WTC11 (cell line): Measurements from ENCODE around the gene SCGB1A1. TPM values are rescaled to one million over a fixed set of nuclear protein-coding genes. Genes with fewer than 3 reads are reported as not detected.

Experiments
- ATAC-seq: fragments of 200-7000 bp; cut with Tn5 transposase; 2 replicates; pipeline ENCODE4 v1.10.0; 2021; ENCODE audit warnings: mild to moderate bottlenecking, moderate library complexity
- CTCF ChIA-PET: fragments of 300-600 bp; sonication (Branson Sonifier 250); formaldehyde crosslinking; loops from one replicate; lab custom pipeline; 2021; ENCODE audit warnings: antibody characterized with exemption; lab: Charles Lee
- POLR2A ChIA-PET: fragments of 350-600 bp; sonication (Branson Sonifier 250); formaldehyde crosslinking; loops from one replicate; lab custom pipeline; 2021; ENCODE audit warnings: antibody characterized with exemption; lab: Charles Lee
- DNase-seq: peaks from one replicate; pipeline ENCODE4 v3.0.0; 2021; ENCODE audit warnings: low spot score
- H3K27ac Mint-ChIP-seq: 2 replicates; pipeline ENCODE4 v1.8.0; 2021; ENCODE audit warnings: mixed read lengths
- H3K27me3 Mint-ChIP-seq: 2 replicates; pipeline ENCODE4 v1.8.0; 2021; ENCODE audit warnings: low read depth, mild to moderate bottlenecking, moderate library complexity, mixed read lengths
- H3K36me3 Mint-ChIP-seq: 2 replicates; pipeline ENCODE4 v1.8.0; 2021; ENCODE audit warnings: mixed read lengths
- H3K4me1 Mint-ChIP-seq: 2 replicates; pipeline ENCODE4 v1.8.0; 2022; ENCODE audit warnings: mixed read lengths
- H3K4me3 Mint-ChIP-seq: 2 replicates; pipeline ENCODE4 v1.8.0; 2021; ENCODE audit warnings: mild to moderate bottlenecking, moderate library complexity, mixed read lengths
- H3K9me3 Mint-ChIP-seq: 2 replicates; pipeline ENCODE4 v1.8.0; 2021; ENCODE audit warnings: mixed read lengths
- CBFB ChIP-seq: sonication (generic); formaldehyde crosslinking; IDR thresholded peaks from 2 replicates; pipeline ENCODE4 v1.8.1; 2022; ENCODE audit warnings: mild to moderate bottlenecking, low read depth, missing genetic modification reagents
- ESRRA ChIP-seq: sonication (generic); formaldehyde crosslinking; IDR thresholded peaks from 2 replicates; pipeline ENCODE4 v1.8.1; 2022; ENCODE audit warnings: mild to moderate bottlenecking, missing genetic modification reagents, borderline replicate concordance
- ETV6 ChIP-seq: sonication (generic); formaldehyde crosslinking; IDR thresholded peaks from 2 replicates; pipeline ENCODE4 v1.8.1; 2022; ENCODE audit warnings: mild to moderate bottlenecking, missing genetic modification reagents
- GRHL2 ChIP-seq: fragments of 250-450 bp; sonication (Bioruptor Pico); IDR thresholded peaks from 2 replicates; pipeline ENCODE4 v1.8.0; 2022; ENCODE audit warnings: mild to moderate bottlenecking, moderate library complexity; ENCODE audit not compliant: insufficient replicate concordance, severe bottlenecking
- GTF2I ChIP-seq: fragments of 250-450 bp; sonication (Bioruptor Pico); conservative IDR thresholded peaks from 2 replicates; pipeline ENCODE4 v1.4.0; 2021; ENCODE audit warnings: mild to moderate bottlenecking
- HMGA2 ChIP-seq: fragments of 250-450 bp; sonication (Bioruptor Pico); IDR thresholded peaks from 2 replicates; pipeline ENCODE4 v1.4.0; 2021; ENCODE audit warnings: mild to moderate bottlenecking, moderate library complexity
- IRF2 ChIP-seq: sonication (generic); formaldehyde crosslinking; IDR thresholded peaks from 2 replicates; pipeline ENCODE4 v1.8.0; 2022; ENCODE audit warnings: low read depth, missing genetic modification reagents, borderline replicate concordance
- JUN ChIP-seq: sonication (generic); formaldehyde crosslinking; IDR thresholded peaks from 2 replicates; pipeline ENCODE4 v1.8.0; 2023; ENCODE audit warnings: mild to moderate bottlenecking, missing genetic modification reagents
- MYBL2 ChIP-seq: sonication (generic); formaldehyde crosslinking; IDR thresholded peaks from 2 replicates; pipeline ENCODE4 v1.8.1; 2023; ENCODE audit warnings: mild to moderate bottlenecking, moderate library complexity, missing genetic modification reagents
- NFYB ChIP-seq: sonication (generic); formaldehyde crosslinking; conservative IDR thresholded peaks from 2 replicates; pipeline ENCODE4 v1.8.0; 2022; ENCODE audit warnings: low read depth, missing genetic modification reagents
- NR3C1 ChIP-seq: sonication (generic); formaldehyde crosslinking; conservative IDR thresholded peaks from 2 replicates; pipeline ENCODE4 v1.8.1; 2023; ENCODE audit warnings: low read depth, mild to moderate bottlenecking, missing genetic modification reagents
- RORB ChIP-seq: fragments of 250-450 bp; sonication (Bioruptor Pico); IDR thresholded peaks from 2 replicates; pipeline ENCODE4 v1.9.0; 2021; ENCODE audit warnings: mild to moderate bottlenecking
- SMAD3 ChIP-seq: sonication (generic); formaldehyde crosslinking; IDR thresholded peaks from 2 replicates; pipeline ENCODE4 v1.8.0; 2022; ENCODE audit warnings: missing genetic modification reagents, mild to moderate bottlenecking, borderline replicate concordance
- TEAD1 ChIP-seq: sonication (generic); formaldehyde crosslinking; IDR thresholded peaks from 2 replicates; pipeline ENCODE4 v1.8.0; 2022; ENCODE audit warnings: mild to moderate bottlenecking, missing genetic modification reagents
- TP53 ChIP-seq: sonication (generic); formaldehyde crosslinking; IDR thresholded peaks from 2 replicates; pipeline ENCODE4 v1.8.1; 2023; ENCODE audit warnings: mild to moderate bottlenecking, missing genetic modification reagents
- ZBTB21 ChIP-seq: sonication (generic); formaldehyde crosslinking; IDR thresholded peaks from 2 replicates; pipeline ENCODE4 v1.8.1; 2023; ENCODE audit warnings: mild to moderate bottlenecking, missing genetic modification reagents, borderline replicate concordance
- ZNF121 ChIP-seq: sonication (generic); formaldehyde crosslinking; IDR thresholded peaks from 2 replicates; pipeline ENCODE4 v1.8.0; 2023; ENCODE audit warnings: missing genetic modification reagents
- ZNF138 ChIP-seq: sonication (generic); formaldehyde crosslinking; conservative IDR thresholded peaks from 2 replicates; pipeline ENCODE4 v1.8.1; 2022; ENCODE audit warnings: mild to moderate bottlenecking, moderate library complexity, missing genetic modification reagents
- ZNF423 ChIP-seq: fragments of 250-450 bp; sonication (Bioruptor Pico); IDR thresholded peaks from 2 replicates; pipeline ENCODE4 v2.1.2; 2022; ENCODE audit warnings: mild to moderate bottlenecking, moderate library complexity
- total RNA-seq: library from RNA; stranded (reverse); gene quantifications from 3 replicates; pipeline ENCODE4 v1.2.3, GENCODE V29; 2021
- TF ChIP-seq, protein P1 (sequence below): sonication (generic); formaldehyde crosslinking; IDR thresholded peaks from 2 replicates; pipeline ENCODE4 v1.8.0; 2022; ENCODE audit warnings: missing genetic modification reagents
- TF ChIP-seq, protein P2 (sequence below): sonication (generic); formaldehyde crosslinking; IDR thresholded peaks from 2 replicates; pipeline ENCODE4 v1.8.0; 2022; ENCODE audit warnings: mild to moderate bottlenecking, missing genetic modification reagents
- TF ChIP-seq, protein P3 (sequence below): sonication (generic); formaldehyde crosslinking; IDR thresholded peaks from 2 replicates; pipeline ENCODE4 v1.8.1; 2022; ENCODE audit warnings: mild to moderate bottlenecking, moderate library complexity, missing genetic modification reagents
- TF ChIP-seq, protein P4 (sequence below): sonication (generic); formaldehyde crosslinking; IDR thresholded peaks from 2 replicates; pipeline ENCODE4 v1.8.1; 2022; ENCODE audit warnings: low read depth, missing genetic modification reagents, borderline replicate concordance
- TF ChIP-seq, protein P5 (sequence below): sonication (generic); formaldehyde crosslinking; IDR thresholded peaks from 2 replicates; pipeline ENCODE4 v1.8.0; 2023; ENCODE audit warnings: missing genetic modification reagents
- TF ChIP-seq, protein P6 (sequence below): fragments of 200-600 bp; IDR thresholded peaks from 2 replicates; pipeline ENCODE4 v1.8.0; 2022; ENCODE audit warnings: antibody characterized with exemption
- TF ChIP-seq, protein P7 (sequence below): sonication (generic); formaldehyde crosslinking; IDR thresholded peaks from 2 replicates; pipeline ENCODE4 v1.8.1; 2023; ENCODE audit warnings: mild to moderate bottlenecking, missing genetic modification reagents, moderate library complexity

The SCGB1A1 gene
- total RNA-seq, 1 experiment from 2014 or later: 1.2 TPM

DNA sequence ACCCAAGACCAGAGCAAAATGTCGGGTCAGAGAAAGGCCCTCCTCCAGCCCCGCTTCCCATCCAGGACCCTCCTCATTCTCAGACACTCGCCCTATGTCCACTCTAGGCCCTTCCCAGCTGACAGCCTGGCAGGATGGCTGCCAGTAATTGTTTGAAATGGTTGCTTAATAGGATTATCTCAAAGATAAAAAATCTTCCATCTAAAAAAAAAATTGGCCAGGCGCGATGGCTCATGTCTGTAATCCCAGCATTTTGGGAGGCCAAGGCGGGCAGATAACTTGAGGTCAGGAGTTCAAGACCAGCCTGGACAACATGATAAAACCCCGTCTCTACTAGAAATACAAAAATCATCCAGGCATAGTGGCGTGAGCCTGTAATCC lies 32.4 kb downstream of the SCGB1A1 start:
- Mint-ChIP-seq H3K27me3 (no peaks in the 10 kb centered on the region), H3K9me3 (peaks cover 6% of the 10 kb centered on the region), H3K4me1 (peaks cover 4% of the 10 kb centered on the region), H3K27ac (no peak overlapping the region), H3K36me3 (no peaks in the 10 kb centered on the region), H3K4me3 (no peak overlapping the region)
- ATAC-seq (no peak), DNase-seq (no peak)
- ChIA-PET POLR2A (no interaction called here), CTCF (interaction anchor here (0.7 to 11.9 kb wide), 3 partner anchors 27 to 663 kb away, joined by 3 to 85 read pairs (median 33); no protein-coding TSS in a partner anchor)
- TF ChIP-seq, protein P1, sequence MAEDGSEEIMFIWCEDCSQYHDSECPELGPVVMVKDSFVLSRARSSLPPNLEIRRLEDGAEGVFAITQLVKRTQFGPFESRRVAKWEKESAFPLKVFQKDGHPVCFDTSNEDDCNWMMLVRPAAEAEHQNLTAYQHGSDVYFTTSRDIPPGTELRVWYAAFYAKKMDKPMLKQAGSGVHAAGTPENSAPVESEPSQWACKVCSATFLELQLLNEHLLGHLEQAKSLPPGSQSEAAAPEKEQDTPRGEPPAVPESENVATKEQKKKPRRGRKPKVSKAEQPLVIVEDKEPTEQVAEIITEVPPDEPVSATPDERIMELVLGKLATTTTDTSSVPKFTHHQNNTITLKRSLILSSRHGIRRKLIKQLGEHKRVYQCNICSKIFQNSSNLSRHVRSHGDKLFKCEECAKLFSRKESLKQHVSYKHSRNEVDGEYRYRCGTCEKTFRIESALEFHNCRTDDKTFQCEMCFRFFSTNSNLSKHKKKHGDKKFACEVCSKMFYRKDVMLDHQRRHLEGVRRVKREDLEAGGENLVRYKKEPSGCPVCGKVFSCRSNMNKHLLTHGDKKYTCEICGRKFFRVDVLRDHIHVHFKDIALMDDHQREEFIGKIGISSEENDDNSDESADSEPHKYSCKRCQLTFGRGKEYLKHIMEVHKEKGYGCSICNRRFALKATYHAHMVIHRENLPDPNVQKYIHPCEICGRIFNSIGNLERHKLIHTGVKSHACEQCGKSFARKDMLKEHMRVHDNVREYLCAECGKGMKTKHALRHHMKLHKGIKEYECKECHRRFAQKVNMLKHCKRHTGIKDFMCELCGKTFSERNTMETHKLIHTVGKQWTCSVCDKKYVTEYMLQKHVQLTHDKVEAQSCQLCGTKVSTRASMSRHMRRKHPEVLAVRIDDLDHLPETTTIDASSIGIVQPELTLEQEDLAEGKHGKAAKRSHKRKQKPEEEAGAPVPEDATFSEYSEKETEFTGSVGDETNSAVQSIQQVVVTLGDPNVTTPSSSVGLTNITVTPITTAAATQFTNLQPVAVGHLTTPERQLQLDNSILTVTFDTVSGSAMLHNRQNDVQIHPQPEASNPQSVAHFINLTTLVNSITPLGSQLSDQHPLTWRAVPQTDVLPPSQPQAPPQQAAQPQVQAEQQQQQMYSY (CRISPR knock-in tag): no peak
- TF ChIP-seq ZBTB21 (no peak), ZNF138 (CRISPR knock-in tag) (no peak), MYBL2 (CRISPR knock-in tag) (no peak), ZNF423 (no peak), GTF2I (no peak), ESRRA (CRISPR knock-in tag) (no peak)
- TF ChIP-seq, protein P2, sequence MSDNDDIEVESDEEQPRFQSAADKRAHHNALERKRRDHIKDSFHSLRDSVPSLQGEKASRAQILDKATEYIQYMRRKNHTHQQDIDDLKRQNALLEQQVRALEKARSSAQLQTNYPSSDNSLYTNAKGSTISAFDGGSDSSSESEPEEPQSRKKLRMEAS (CRISPR knock-in tag): no peak
- TF ChIP-seq, protein P3, sequence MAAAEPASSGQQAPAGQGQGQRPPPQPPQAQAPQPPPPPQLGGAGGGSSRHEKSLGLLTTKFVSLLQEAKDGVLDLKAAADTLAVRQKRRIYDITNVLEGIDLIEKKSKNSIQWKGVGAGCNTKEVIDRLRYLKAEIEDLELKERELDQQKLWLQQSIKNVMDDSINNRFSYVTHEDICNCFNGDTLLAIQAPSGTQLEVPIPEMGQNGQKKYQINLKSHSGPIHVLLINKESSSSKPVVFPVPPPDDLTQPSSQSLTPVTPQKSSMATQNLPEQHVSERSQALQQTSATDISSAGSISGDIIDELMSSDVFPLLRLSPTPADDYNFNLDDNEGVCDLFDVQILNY: no peak
- TF ChIP-seq, protein P4, sequence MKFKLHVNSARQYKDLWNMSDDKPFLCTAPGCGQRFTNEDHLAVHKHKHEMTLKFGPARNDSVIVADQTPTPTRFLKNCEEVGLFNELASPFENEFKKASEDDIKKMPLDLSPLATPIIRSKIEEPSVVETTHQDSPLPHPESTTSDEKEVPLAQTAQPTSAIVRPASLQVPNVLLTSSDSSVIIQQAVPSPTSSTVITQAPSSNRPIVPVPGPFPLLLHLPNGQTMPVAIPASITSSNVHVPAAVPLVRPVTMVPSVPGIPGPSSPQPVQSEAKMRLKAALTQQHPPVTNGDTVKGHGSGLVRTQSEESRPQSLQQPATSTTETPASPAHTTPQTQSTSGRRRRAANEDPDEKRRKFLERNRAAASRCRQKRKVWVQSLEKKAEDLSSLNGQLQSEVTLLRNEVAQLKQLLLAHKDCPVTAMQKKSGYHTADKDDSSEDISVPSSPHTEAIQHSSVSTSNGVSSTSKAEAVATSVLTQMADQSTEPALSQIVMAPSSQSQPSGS (CRISPR knock-in tag): no peak
- TF ChIP-seq, protein P5, sequence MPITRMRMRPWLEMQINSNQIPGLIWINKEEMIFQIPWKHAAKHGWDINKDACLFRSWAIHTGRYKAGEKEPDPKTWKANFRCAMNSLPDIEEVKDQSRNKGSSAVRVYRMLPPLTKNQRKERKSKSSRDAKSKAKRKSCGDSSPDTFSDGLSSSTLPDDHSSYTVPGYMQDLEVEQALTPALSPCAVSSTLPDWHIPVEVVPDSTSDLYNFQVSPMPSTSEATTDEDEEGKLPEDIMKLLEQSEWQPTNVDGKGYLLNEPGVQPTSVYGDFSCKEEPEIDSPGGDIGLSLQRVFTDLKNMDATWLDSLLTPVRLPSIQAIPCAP (CRISPR knock-in tag): no peak

DNA sequence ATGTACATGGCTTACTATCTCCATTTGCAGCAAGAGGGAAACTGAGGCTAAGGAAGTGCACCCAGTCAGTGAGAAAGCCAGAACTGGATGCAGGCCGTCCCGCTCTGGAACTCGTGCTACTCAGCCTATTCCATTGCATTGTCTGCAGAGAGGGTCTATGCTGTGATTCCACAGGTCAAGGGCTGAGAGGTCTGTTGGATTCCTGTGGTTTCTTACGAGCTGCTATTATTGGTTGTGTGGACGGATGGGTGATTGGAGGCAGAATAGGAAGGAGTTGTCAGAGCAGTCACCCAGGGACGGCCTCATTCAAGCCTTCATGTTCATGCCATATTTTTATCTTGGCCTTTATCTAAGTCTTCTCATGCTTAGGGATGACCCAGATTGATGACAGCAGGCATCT lies 33.4 kb downstream of the SCGB1A1 start:
- POLR2A ChIA-PET: no interaction called here
- Mint-ChIP-seq H3K27ac (no peak overlapping the region), H3K36me3 (no peaks in the 10 kb centered on the region), H3K27me3 (no peaks in the 10 kb centered on the region), H3K9me3 (peaks cover 12% of the 10 kb centered on the region), H3K4me3 (no peak overlapping the region), H3K4me1 (peaks cover 9% of the 10 kb centered on the region)
- CTCF ChIA-PET: interaction anchor here (0.7 to 11.9 kb wide), 4 partner anchors 28 to 459 kb away, joined by 3 to 85 read pairs (median 4); no protein-coding TSS in a partner anchor
- no peak for ATAC-seq
- TF ChIP-seq RORB (CRISPR knock-in tag) (no peak), ETV6 (CRISPR knock-in tag) (no peak), CBFB (no peak), JUN (CRISPR knock-in tag) (no peak), TP53 (no peak), HMGA2 (CRISPR knock-in tag) (no peak), NFYB (CRISPR knock-in tag) (no peak), TEAD1 (no peak), MYBL2 (CRISPR knock-in tag) (no peak), IRF2 (no peak), GRHL2 (no peak), ZNF121 (no peak), NR3C1 (no peak), SMAD3 (CRISPR knock-in tag) (no peak)
- TF ChIP-seq, protein P6, sequence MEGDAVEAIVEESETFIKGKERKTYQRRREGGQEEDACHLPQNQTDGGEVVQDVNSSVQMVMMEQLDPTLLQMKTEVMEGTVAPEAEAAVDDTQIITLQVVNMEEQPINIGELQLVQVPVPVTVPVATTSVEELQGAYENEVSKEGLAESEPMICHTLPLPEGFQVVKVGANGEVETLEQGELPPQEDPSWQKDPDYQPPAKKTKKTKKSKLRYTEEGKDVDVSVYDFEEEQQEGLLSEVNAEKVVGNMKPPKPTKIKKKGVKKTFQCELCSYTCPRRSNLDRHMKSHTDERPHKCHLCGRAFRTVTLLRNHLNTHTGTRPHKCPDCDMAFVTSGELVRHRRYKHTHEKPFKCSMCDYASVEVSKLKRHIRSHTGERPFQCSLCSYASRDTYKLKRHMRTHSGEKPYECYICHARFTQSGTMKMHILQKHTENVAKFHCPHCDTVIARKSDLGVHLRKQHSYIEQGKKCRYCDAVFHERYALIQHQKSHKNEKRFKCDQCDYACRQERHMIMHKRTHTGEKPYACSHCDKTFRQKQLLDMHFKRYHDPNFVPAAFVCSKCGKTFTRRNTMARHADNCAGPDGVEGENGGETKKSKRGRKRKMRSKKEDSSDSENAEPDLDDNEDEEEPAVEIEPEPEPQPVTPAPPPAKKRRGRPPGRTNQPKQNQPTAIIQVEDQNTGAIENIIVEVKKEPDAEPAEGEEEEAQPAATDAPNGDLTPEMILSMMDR: no peak
- TF ChIP-seq, protein P7, sequence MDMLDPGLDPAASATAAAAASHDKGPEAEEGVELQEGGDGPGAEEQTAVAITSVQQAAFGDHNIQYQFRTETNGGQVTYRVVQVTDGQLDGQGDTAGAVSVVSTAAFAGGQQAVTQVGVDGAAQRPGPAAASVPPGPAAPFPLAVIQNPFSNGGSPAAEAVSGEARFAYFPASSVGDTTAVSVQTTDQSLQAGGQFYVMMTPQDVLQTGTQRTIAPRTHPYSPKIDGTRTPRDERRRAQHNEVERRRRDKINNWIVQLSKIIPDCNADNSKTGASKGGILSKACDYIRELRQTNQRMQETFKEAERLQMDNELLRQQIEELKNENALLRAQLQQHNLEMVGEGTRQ (CRISPR knock-in tag): no peak
- TF ChIP-seq, protein P4 (CRISPR knock-in tag): no peak
- no peak for DNase-seq
